ENCODE measurements around the gene LRRC47. TPM values are rescaled to one million over a fixed set of nuclear protein-coding genes. Genes with fewer than 3 reads are reported as not detected.
A peak's percentile ranks its signal among the peaks of the same experiment; 100 is the strongest.

The LRRC47 gene
- total RNA-seq, 1 donor from 2014 or later: 57.2 TPM

DNA sequence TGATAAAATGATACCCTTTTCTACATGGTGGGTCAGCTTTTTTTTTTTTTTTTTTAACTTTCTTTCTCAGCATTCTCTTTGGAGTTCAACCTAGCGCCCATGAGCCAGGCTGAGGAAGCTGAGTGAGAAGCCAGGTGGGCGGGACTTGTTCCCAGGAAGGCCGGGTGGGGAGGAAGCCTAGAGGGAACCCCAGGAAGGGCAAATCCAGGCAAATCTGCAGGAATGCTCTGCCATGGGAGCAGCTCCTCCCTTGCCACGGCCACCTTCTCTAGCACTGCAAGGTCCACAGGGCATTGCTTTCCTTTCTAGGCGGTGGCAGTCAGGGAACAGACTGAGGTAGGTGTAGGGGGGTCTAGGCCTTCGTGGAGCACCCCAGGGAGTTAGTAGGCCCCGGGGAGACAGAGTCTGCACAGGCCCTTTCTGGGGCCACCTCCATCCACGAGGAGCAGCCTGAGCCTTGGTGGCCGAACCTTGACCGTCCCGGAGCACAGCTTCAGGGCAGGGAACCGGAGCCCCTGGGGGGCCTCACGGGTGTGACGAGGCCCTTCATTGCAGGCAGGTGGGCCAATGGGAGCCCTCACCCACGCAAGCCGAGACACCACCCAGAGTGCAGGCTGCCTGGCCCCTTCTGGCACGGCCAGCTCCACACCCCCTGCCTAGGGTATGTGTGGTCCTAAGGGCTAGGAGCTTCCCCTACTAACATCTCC is 62.3 kb downstream of the LRRC47 start:
- no peak for DNase-seq (ENCODE audit: low read depth)

DNA sequence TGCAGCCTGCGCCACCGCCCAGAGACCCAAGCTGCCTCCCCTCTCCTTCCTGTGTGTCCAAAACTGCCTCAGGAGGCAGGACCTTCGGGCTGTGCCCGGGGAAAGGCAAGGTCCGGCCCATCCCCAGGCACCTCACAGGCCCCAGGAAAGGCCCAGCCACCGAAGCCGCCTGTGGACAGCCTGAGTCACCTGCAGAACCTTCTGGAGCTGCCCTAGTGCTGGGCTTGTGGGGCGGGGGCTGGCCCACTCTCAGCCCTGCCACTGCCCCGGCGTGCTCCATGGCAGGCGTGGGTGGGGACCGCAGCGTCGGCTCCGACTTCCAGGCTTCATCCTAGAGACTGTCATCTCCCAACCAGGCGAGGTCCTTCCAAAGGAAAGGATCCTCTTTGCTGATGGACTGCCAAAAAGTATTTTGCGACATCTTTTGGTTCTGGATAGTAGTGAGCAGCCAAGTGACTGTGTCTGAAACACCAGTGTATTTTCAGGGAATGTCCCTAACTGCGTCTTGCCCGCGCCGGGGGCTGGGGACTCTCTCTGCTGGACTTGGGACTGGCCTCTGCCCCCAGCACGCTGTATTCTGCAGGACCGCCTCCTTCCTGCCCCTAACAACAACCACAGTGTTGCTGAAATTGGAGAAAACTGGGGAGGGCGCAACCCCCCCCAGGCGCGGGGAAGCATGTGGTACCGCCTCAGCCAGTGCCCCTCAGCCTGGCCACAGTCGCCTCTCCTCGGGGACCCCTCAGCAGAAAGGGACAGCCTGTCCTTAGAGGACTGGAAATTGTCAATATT is 63.0 kb downstream of the LRRC47 start:
- no peak for DNase-seq (ENCODE audit: low read depth)

DNA sequence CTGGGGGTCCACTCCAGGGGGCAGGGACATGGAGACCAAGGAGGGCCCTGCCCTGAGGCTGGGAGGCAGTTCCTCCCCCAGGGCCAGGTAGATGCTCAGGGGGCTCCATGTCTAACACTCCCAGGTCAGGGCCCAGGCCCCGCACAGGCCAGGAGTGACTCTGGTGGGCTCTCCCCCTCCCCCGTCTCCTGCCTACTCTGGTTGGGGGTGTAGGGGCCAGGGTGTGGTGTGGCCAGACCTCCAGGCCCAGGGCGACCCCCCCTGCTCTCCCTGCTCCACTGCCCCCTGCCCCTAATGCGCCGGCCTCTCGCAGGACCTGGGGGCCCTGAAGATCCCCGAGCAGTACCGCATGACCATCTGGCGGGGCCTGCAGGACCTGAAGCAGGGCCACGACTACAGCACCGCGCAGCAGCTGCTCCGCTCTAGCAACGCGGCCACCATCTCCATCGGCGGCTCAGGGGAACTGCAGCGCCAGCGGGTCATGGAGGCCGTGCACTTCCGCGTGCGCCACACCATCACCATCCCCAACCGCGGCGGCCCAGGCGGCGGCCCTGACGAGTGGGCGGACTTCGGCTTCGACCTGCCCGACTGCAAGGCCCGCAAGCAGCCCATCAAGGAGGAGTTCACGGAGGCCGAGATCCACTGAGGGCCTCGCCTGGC is 63.7 kb downstream of the LRRC47 start:
- DNase-seq (ENCODE audit: low read depth): no peak

GRCh38 chr1:3731583-3732433 is 64.5 kb downstream of the LRRC47 start:
- DNase-seq (ENCODE audit: low read depth): peak; percentile 40

DNA sequence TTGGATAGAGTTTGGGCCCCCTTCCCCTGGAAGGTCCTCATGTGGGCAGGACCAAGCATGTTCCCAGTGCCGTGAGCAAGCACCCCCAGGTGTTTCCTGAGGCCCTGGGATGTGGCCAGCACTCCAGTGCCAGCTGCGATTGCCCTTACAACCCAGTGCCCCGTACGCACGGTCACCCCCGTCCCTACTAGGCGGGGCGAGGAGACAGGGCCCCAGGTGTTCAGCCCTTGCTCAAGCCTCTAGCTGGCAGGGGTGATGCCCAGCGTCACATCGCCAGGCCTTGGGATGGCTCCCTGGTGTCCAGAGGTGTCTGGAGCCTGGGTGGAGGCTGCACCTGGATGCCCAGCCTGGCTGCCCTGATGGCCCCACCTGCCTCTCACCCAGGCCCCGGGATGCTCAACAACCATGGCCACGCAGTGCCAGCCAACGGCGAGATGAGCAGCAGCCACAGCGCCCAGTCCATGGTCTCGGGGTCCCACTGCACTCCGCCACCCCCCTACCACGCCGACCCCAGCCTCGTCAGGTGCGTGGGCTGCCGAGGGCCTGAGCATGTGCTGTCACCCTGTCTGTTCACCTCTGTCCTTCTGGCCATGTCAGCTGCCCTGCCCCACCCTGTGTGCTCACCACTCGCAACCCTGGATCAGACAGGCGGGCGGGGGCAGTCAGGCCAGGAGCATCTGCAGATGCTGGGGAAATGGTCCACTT is 65.6 kb downstream of the LRRC47 start:
- DNase-seq (ENCODE audit: low read depth): no peak

- no peak for DNase-seq (ENCODE audit: low read depth)
Measured at GRCh38 chr1:3729594-3730542, 66.4 kb downstream of the LRRC47 start.

Other genes starting within 250 kb of the LRRC47 start
- 0.13 and 0.16 TPM in 2 replicates for gene MEGF6, start 185.0 kb downstream of the LRRC47 start, total RNA-seq
- 19.7 and 23.2 TPM in 2 replicates for gene TPRG1L, start 171.5 kb downstream of the LRRC47 start, total RNA-seq
- gene WRAP73, start 146.4 kb downstream of the LRRC47 start, total RNA-seq: 25.8 and 29.0 TPM in 2 replicates
- gene TP73, start 144.0 kb downstream of the LRRC47 start, total RNA-seq: 1.3 and 2.2 TPM in 2 replicates
- gene CCDC27, start 44.0 kb downstream of the LRRC47 start, total RNA-seq: not detected in 2 replicates
- not detected in 2 replicates for gene SMIM1, start 23.7 kb downstream of the LRRC47 start, total RNA-seq
- 22.7 and 23.1 TPM in 2 replicates for gene CEP104, start 60.7 kb upstream of the LRRC47 start, total RNA-seq
- 3.0 and 3.7 TPM in 2 replicates for gene DFFB, start 61.0 kb upstream of the LRRC47 start, total RNA-seq
- gene C1orf174, start 103.8 kb upstream of the LRRC47 start, total RNA-seq: 23.4 and 28.3 TPM in 2 replicates